Stimulated activated CD4-positive, alpha-beta T cell treated with anti-CD3 and anti-CD28 coated beads, Interleukin-1b, Interleukin-23, amount 100 ng/mL, for 1 hour (primary cell): ENCODE results near the gene GUCY2C.

ENCODE experiments used
- DNase-seq, 2 donors: peaks; one replicate each; pipeline ENCODE4 v3.0.0-alpha.2; 2020; ENCODE audit warnings: low read depth in 2 of 2

GUCY2C gene

DNA sequence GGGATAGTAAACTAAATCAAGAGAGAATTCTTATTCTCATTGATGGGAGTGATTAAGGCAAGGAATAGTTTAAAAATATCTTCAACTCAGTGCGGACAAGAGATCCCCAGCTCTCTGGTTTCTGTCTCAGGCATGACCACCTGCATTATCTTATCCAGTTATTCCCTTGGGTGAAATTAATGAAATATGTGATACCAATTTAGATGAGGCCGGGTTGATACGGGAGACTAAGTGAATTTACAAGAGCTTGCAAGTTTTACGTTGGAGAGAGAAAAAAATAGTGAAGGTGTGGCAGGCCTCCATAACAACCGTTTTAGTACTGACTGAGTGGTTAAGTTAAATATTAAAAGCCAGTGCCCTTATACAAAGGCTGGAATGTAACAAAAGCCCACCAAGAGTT lies 67.6 kb downstream of the GUCY2C start:
- DNase-seq = no peak

DNA sequence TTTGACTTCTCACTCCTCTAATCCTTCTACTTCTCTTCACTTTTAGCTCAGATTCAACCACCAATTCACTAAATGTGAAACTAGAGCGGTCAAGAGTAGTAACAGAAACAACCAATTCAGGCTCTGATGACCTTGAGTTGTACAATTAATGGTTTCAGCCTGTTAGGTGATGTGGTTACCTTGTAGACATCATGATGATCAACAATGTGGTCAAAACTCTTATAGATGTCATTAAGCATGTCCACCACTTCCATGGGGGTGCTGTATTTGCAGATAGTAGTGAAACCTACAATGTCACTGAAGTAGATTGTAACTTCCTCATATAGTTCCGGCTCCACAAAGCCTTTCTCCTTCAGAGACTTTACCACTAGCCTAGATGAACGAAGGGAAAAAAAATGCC lies 74.6 kb downstream of the GUCY2C start:
- no peak for DNase-seq

- no peak for DNase-seq
Observed at GRCh38 chr12:14619741-14620501, 76.5 kb downstream of the GUCY2C start.

- no peak for DNase-seq
Observed at GRCh38 chr12:14618983-14619382, 77.4 kb downstream of the GUCY2C start.

DNA sequence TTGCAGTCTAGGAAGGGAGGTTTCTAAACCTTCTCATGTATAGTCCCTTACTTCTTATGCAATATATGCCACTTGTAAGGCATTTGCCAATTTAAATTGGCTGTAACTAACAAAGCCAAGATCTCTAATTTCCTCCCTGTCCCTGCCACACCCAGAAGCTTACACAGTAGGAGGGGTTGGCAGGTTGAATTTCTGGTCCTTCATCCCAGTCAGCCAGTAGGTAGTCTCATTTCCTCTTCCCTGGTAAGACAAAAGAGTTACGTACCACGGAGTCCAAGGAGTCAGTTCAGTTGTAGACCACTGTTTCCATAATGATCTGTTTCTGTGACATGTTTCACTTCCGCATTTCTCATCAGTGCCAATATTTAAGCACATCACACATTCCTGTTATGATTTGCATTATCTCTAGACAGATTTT lies 81.7 kb downstream of the GUCY2C start:
- no peak for DNase-seq

- no peak for DNase-seq
Observed at GRCh38 chr12:14613718-14614117, 82.7 kb downstream of the GUCY2C start.

GRCh38 chr12:14612898-14613445 lies 83.4 kb downstream of the GUCY2C start:
- DNase-seq = no peak

DNA sequence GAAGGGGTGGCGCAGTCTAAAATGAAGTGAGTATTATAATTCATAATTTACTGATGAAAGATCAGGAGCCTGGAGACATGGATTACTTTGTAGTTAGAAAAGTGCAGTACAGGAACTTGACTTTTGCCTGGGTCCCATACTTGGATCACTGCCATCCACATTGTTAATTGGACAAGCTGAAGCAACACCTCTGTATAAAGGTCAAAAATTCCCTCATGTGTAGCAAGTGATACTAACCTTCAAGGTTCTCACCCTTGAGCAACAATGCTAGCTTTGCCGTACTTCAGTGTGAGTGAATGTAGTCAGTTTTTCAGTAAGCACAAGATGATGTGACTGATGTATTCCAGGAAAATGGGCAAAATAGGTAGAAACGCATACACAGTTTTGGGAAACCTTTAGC lies 84.1 kb downstream of the GUCY2C start:
- DNase-seq = no peak

DNA sequence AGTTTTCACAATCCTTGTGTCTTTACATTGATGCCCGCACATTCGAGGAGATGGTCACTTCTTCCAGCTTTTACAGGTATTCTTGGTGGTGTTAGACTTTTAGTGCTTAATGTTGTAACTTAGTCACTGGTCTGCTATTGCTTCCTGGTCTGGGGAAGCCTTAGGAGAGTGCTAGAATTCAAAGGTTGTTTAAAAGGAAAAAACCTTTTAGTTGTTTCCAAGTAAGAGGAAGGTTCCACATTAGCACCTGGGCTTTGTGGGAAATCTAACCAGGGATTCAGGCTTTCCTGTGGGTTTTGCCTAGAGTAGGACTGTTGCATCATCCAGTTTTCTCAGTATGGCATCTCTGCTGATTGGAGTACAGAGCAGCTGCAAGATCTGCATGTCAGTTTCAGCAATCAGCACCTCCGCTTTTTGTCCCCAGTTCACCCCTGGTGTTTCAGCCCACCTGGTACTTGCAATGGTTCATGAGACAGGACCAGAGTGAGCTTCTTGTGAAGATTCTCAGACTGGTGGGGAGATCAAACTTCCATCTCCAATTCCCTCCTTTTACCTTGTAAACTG lies 84.7 kb downstream of the GUCY2C start:
- DNase-seq = no peak

GRCh38 chr12:14607568-14607967 lies 88.8 kb downstream of the GUCY2C start:
- no peak for DNase-seq

DNA sequence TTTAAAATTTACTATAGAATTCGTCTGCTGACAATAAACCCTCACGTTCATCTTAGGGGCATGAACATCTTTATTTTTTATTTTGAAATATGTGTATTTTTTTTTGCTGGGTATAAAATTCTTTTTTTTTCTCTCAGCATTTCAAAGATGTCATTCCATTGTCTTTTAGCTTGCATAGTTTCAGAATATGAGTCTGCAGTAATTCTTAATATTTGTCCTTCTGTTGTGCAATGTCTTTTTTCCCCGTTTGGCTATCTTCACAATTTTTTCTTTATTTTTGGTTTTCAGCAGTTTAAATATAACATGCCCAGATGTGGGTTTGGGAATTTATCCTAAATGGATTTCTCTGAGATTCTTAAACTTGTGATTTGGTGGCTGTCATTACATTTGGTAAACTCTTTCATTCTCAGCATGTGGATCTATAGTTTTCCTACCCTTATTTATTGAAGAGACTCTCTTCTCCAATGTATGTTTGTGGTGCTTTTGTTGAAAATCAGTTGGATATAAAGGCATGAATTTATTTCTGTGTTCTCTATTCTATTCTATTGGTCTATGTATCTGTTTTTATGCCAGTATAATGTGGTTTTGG lies 90.9 kb downstream of the GUCY2C start:
- DNase-seq = no peak

GRCh38 chr12:14601692-14602478 lies 94.5 kb downstream of the GUCY2C start:
- DNase-seq = no peak

DNA sequence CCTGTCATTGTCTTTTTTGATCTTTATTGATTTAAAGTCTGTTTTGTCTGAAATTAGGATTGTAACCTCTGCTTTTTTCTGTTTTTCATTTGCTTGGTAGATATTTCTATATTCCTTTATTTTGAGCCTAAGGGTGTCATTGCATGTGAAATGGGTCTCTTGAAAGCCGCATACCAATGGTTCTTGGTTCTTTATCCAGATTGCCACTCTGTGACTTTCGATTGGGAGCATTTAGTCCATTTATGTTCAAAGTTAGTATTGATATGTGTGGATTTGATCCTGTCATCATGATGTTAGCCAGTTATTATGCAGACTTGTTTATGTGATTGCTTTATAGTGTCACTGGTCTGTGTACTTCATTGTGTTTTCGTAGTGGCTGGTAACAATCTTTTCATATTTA lies 98.9 kb downstream of the GUCY2C start:
- DNase-seq = no peak

DNA sequence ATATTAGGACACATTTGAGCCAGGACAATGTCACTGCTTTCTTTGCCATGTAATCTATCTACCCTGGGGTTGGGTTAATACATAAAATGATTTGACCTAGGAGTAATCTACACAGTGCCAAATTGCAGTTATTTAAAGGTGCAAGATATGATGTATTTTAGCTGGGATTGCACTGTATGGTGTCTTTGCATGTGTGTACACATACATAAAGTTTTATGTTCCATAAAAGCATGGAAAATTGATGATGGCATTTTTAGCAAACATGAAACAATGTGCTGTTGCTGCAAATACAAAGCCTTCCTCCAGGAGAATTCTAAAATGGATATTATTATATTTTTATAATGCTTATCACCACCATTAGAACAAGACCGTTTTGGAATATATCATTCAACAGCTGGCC lies 104.7 kb downstream of the GUCY2C start:
- DNase-seq = no peak

DNA sequence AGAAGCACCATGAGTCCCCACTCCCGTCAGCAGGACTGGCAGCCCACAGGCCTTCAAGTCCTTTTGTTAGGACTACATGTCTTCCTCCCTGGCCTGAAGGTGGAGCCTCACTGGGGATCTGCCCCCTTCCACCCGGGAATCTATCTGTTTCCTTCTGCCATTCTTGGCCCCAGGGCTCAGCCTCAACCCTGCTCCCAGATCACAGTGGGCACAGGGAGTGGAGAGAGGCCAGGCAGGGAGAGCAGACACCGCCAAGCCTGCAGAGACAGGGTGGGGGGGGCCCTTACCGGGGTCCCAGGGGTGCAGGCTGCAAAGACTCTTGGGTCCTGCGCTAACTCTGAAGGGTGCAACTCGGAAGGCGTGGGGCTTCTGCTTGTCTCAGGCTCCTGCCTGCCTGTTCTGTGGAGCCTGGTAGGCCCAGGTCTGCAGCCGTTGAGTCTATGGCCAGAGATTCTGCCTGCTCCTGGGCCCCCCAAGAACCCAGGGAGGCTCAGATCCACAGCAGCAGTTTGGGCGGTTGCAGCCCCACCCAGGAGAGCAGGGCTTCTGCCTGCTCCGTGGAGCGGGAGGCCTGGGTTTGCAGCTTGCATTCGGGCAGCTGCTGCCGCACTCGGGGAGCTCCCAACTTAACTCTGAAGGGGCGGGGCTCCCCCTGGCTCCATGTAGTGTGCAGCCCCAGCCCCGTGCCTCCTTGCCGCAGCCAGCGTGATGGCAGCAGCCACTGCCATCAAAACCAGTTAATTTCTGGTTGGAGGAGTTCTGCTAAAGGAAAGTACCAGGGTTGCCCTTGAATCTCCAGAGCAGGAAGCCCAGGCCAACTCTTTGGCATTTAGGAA lies 107.0 kb downstream of the GUCY2C start:
- no peak for DNase-seq

DNA sequence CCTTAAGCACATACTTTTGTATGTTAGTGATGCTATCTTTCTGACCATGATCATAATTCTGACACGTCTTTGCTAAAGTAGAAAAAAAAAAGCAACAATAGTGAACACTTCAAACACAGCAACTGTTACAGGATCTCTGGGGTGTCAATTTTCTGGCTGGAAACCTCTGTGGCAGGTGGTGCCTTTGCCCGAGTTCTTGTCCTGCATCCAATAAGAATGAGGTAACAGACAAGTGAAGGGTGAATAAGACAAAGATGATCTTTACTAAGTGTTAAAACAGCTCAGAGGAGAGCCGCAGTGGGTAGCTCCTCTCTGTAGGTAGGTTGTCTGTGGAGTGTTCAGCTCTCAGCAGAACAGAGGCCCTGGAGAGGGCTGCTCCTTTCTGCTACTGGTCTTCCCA lies 107.8 kb downstream of the GUCY2C start:
- no peak for DNase-seq

GRCh38 chr12:14578646-14579045 lies 117.8 kb downstream of the GUCY2C start:
- DNase-seq = no peak

- no peak for DNase-seq
Observed at GRCh38 chr12:14577344-14577743, 119.1 kb downstream of the GUCY2C start.

- no peak for DNase-seq
Observed at GRCh38 chr12:14576896-14577295, 119.5 kb downstream of the GUCY2C start.

DNA sequence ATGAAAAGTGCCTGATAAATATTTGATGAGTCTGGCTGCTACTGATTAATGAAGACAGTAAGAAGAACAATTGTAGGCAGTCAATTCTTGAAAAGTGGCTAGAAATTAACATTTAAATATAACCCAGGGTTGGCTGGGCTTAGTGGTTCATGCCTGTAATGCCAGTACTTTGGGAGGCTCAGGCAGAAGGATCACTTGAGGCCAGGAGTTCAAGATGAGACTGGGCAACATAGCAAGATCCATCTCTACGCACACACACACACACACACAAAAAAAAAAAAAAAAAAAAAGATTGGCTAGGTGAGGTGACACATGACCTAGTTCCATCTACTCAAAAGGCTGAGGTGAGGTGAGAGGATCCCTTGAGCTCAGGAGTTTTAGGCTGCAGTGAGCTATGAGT lies 120.8 kb downstream of the GUCY2C start:
- DNase-seq = no peak

- no peak for DNase-seq
Observed at GRCh38 chr12:14573118-14573517, 123.3 kb downstream of the GUCY2C start.
